GM21528 (cell line): ENCODE results near the gene PLEKHA1.

ENCODE experiments used
- ATAC-seq: cut with Tn5 transposase; IDR thresholded peaks from one replicate; pipeline ENCODE4 v1.9.1; 2021; ENCODE audit warnings: mild to moderate bottlenecking, moderate library complexity; ENCODE audit not compliant: unreplicated experiment, low FRiP score

Gene PLEKHA1

GRCh38 chr10:122457934-122458333 is 83.4 kb downstream of the PLEKHA1 start:
- no peak for ATAC-seq

GRCh38 chr10:122458693-122459092 is 84.2 kb downstream of the PLEKHA1 start:
- ATAC-seq, result no peak

DNA sequence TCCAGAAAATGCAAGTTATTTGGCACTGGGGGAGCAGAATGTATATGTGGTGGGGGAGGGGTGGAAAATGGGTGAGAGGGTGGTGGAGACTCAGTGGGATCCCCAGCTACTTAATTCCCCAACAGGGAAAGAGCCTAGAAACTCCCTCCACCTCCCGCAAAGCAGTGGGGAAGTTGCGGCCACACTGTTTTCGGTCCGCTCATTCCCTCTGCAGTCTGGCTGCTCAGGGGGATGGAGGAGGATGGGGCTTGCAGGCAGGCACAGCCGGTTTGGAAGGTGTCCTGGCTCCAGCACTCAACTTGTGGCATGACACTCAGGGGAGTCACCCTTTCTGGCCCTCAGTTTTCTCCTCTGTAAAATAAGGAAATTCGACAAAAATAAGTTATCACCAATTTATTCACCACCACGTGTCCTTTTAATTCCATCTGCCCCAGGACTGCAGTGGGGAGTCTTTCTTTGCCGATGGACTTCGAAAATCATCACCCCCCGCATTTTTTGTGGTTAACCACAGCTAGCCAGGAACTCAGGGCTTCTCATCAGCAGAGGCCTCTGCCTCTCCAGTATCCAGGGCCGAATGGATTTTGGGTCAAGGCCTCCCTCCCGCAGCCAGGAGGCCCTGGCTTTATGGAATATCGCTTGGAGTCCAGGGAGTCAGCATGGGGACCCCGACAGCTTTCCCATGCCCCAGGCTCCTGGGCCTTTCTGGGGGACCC is 85.2 kb downstream of the PLEKHA1 start:
- no peak for ATAC-seq

GRCh38 chr10:122460891-122461293 is 86.4 kb downstream of the PLEKHA1 start:
- no peak for ATAC-seq

DNA sequence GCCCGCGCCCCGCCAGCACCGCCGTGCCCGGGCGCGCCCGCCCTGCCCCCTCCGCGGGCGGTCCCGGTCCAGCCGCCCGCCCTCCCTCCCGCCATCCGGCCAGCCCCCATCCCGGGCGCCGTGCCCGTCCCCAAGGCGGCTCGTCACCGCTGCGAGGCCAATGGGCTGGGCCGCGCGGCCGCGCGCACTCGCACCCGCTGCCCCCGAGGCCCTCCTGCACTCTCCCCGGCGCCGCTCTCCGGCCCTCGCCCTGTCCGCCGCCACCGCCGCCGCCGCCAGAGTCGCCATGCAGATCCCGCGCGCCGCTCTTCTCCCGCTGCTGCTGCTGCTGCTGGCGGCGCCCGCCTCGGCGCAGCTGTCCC is 86.8 kb downstream of the PLEKHA1 start, which contains the start of gene HTRA1:
Gene HTRA1, plus strand, starts transcription at position 187 of the 362 bp plus-strand sequence. Its CDS starts 100 bp downstream, at position 287.
- ATAC-seq, result no peak

GRCh38 chr10:122461729-122462532 is 87.4 kb downstream of the PLEKHA1 start:
- ATAC-seq, result no peak

GRCh38 chr10:122462533-122463465 is 88.3 kb downstream of the PLEKHA1 start:
- no peak for ATAC-seq

DNA sequence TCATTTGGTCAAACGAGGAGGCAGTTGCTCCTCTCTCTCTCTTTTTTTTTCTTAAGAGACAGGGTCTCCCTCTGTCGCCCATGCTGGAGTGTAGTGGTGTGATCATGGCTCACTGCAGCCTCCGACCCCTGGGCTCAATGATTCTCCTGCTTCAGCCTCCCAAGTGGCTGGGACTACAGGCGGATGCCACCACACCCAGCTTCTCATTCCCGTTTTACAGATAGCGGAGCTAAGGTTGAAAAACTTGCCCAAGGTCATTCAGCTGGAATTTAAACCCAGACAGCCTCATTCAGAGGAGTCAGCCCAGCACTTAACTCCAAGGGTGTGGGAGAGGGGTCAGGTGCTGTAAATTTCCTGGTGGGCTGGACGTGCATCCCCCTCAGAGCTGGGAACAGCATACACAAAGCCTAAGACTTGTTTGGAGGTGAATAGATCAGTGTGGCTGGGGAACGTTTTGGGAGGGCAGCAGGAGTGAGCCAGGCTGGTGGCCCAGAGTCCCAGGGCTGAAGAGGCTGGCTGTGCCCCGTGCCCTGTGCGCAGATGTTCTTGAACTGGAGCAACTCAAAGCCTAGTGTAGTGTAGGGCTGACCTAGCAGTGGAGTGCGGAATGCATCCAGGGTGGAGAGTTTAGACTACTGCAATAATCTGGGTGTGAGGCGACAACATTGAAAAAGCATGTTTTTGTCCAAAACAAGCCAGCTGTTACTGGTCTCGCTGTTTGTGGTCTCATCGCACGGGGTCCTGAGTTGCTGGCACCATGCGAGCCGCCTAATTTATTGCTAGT is 89.2 kb downstream of the PLEKHA1 start:
- ATAC-seq, result no peak

DNA sequence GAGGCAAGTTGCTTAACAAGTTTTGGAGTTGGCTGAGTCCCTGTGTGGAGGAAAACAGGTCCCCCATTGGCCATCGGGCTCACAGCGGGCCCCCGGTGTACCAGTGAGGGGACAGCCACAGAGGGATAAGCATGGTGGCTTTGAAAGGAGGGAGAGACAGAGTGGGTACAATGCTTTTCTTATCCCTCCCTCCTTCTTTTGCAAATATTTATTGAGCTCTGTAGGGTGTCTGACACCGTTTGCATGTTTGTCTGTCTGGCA is 89.7 kb downstream of the PLEKHA1 start:
- no peak for ATAC-seq

DNA sequence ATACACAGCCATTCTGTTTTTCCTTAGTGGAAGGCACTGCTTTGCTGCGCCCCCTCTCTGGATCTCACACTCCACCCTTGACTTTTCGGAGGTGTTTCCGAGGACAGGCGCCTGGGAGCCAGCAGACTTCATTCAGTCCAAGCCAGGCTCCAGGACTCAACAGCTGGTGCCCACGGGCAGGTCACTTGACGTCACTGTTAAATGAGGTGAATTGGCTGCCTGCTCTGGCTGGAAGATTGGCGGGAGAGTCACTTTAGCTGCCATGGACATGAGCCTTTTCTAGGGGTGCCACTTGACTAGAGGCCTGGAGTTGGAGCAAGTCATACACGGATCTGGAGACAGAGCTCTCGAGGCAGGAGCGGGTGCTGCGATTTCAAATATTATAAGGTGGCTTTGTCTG is 90.1 kb downstream of the PLEKHA1 start:
- no peak for ATAC-seq

DNA sequence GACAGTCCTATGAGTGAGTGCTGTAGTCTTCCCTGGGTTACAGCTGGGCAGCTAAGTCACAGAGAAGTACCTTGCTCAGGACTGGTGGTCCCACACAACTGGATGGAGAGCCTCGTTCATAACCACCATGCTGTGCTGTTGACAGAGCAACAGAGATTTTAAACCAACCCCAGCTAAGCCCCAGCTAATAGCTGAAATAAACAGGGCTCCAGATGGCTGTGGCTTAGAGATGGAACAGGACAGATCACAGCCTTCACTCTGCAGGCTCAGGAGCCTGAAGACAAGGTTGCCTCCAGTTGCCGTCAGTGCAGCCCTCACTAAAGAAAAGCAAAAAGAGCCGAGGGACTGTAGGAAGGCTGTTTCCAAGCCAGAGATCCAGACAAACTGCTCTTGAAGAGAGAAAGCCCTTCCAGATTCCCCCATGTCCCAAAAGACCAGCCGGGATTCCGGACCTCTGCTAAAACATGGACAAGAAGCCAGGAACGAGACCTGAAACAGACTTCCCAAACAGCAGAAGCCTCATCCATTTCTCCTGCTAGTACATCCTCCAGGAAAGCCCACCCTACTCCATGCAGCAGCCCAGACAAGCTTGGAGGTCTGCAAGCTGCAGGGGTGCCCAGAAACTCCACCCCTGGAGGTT is 91.0 kb downstream of the PLEKHA1 start:
- no peak for ATAC-seq

GRCh38 chr10:122466951-122467381 is 92.5 kb downstream of the PLEKHA1 start:
- ATAC-seq, result no peak

DNA sequence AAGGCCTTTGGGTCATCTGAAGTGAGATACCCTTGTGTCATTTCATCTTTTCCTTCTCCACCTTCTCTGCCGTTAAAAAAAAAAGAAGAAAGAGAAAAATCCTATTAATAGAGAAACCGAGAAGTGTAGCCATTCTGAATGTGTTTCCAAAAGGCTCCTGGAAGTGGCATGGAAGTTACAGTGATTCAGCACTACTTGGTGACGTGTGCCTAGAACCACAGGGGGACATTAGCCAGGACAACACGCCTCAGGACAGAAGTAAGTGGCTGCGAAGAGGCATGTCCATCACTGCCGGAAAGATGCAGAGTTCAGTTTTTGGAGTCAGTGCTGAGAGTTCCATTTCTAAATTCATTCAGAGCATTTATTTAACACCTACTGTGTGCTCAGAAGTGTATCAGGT is 93.2 kb downstream of the PLEKHA1 start:
- no peak for ATAC-seq

GRCh38 chr10:122468307-122468925 is 93.9 kb downstream of the PLEKHA1 start:
- ATAC-seq, result no peak

DNA sequence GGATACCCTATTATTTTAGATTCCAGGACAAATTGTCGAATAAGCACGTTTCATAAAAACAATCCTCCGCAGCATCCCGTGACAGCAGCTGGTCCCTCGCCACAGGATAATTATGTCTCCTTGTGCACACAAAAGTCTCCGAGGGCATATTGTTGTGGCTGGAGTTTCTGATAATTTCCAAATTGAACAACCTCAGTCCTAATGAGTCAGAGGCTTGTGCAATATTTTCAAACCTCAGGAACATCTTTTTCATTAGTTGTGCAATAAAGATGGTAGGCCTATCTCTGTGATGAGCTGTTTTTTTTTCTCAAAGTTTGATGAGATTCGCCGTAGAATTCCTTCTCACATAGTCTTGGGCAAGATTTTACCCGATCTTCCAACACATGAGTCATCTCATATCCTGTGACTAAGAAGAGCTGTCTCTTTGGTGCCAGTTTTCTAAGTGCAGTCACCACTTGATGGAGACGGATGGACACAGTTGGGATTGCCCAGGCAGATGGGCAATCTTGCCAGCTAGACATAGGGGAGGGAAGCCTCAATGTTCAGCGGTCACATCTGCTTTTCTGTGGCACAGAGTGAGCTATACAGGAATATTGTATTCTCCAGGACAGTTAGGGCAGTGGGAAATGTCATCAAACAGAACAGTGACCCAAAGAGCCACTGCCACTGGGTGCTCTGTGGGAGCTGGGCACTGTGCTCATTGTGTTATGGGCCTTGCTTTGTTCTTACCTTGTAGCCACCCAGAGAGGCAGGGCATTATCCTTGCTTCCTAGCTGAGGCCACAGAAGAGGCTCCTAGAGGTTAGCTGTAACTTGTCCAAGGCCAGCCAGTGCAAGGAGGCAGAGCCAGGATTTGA is 94.6 kb downstream of the PLEKHA1 start:
- no peak for ATAC-seq

DNA sequence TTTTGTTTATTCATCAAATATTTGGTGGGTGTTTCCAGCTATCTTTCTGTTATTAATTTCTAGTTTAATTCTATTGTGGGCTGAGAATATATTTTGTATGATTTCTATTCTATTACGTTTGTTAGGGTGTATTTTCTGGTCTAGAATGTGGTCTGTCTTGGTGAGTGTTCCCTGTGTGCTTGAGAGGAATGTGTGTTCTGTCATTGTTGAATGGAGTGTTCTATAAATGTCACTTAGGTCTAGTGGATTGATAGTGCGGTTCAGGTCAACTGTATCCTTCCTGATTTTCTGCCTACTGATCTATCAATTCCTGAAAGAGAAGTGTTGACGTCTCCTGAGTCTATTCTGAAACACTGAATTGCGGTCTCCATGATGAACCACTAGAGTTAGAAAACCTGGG is 95.3 kb downstream of the PLEKHA1 start:
- ATAC-seq, result no peak

- ATAC-seq, result no peak
These were observed 97.1 kb downstream of the PLEKHA1 start for GRCh38 chr10:122471531-122472177.

DNA sequence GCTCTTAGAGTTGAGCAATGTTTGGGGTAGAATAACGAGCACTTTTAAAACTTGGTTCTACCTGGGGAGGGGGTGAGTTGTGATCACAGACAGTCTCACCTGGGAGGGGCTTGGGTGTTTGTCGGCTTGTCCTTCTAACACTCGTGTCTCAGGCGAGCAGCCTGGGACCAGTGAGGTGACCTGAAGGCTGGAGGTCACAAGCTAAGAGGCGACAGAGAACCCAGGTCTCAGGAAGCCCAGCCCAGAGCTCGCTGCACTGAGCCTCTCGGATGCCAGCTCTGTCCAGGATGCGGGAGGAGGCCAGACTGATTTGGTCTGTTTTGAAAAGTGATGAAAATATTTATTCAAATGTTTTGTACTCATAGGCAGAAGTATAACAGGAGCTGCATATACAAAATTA is 98.6 kb downstream of the PLEKHA1 start:
- ATAC-seq, result no peak
